Left colon (tissue), 2 donors: Measurements from ENCODE around the gene TSPAN31. TPM values are rescaled to one million over a fixed set of nuclear protein-coding genes. Genes with fewer than 3 reads are reported as not detected.

Source experiments
- microRNA-seq, 2 donors: library from miRNA; unstranded; fragments of <30 nt; microRNA quantifications; one replicate each; pipeline versions ENCODE4 v1.1.0 to v1.2.0, GENCODE V29; 2020
- total RNA-seq, 2 donors: library from RNA; stranded (reverse); fragmentation: NEBNext Ultra II Directional; extraction: Animal tissue kit (Norgen Biotek cat#: 25700); gene quantifications; one replicate each; pipeline ENCODE4 v1.2.1, GENCODE V29; 2021
- donor health status: DM: no; HTN: no; CAD: no.
- donor health status: DM: yes; HTN: yes; CAD: no.

TSPAN31 gene
- total RNA-seq, 2 donors from 2014 or later, result 28.9 to 40.6 TPM

Small RNA genes lying within 50 kb of the gene (microRNA-seq; reads per million reads assigned to microRNA genes)
- gene MIR6759, result 0 reads per million in 2 donors

Other genes starting within 250 kb of the TSPAN31 start
- 10 to 100 TPM; 19.8 to 20.5 TPM for gene DDIT3, start 224.5 kb upstream of the TSPAN31 start, total RNA-seq
- gene MBD6, start 222.2 kb upstream of the TSPAN31 start, total RNA-seq, result 100 to 1,000 TPM; 104 to 116 TPM
- 100 to 1,000 TPM; 139 to 151 TPM for gene DCTN2, start 197.8 kb upstream of the TSPAN31 start, total RNA-seq
- 1 to 10 TPM in 1 of 2 donors, under 1 TPM in 1; 0.85 to 1.3 TPM for gene KIF5A, start 195.0 kb upstream of the TSPAN31 start, total RNA-seq
- 10 to 100 TPM; 63.5 to 67.9 TPM for gene PIP4K2C, start 153.8 kb upstream of the TSPAN31 start, total RNA-seq
- gene DTX3, start 140.2 kb upstream of the TSPAN31 start, total RNA-seq, result 10 to 100 TPM in 1 of 2 donors, 1 to 10 TPM in 1; 3.7 to 10.2 TPM
- gene ARHGEF25, start 133.6 kb upstream of the TSPAN31 start, total RNA-seq, result 10 to 100 TPM in 1 of 2 donors, 1 to 10 TPM in 1; 3.1 to 14.9 TPM
- gene B4GALNT1, start 111.8 kb upstream of the TSPAN31 start, total RNA-seq, result under 1 TPM; 0.34 to 0.98 TPM
- gene OS9, start 50.9 kb upstream of the TSPAN31 start, total RNA-seq, result 100 to 1,000 TPM; 310 to 322 TPM
- 1 to 10 TPM in 1 of 2 donors, under 1 TPM in 1; 0.92 to 1.5 TPM for gene AGAP2, start 6.3 kb upstream of the TSPAN31 start, total RNA-seq
- 10 to 100 TPM; 38.4 to 46.0 TPM for gene CDK4, start 7.3 kb downstream of the TSPAN31 start, total RNA-seq
- gene MARCHF9, start 10.1 kb downstream of the TSPAN31 start, total RNA-seq, result 10 to 100 TPM; 12.2 to 13.1 TPM
- gene CYP27B1, start 22.0 kb downstream of the TSPAN31 start, total RNA-seq, result 1 to 10 TPM in 1 of 2 donors, under 1 TPM in 1; 0.87 to 1.7 TPM
- 10 to 100 TPM in 1 of 2 donors, 1 to 10 TPM in 1; 9.3 to 11.6 TPM for gene METTL1, start 27.1 kb downstream of the TSPAN31 start, total RNA-seq
- 1 to 10 TPM; 4.8 to 6.8 TPM for gene EEF1AKMT3, start 27.6 kb downstream of the TSPAN31 start, total RNA-seq
- gene TSFM, start 37.7 kb downstream of the TSPAN31 start, total RNA-seq, result 10 to 100 TPM; 25.3 to 31.8 TPM
- gene AVIL, start 73.7 kb downstream of the TSPAN31 start, total RNA-seq, result 1 to 10 TPM; 7.5 to 7.7 TPM
- gene CTDSP2, start 101.7 kb downstream of the TSPAN31 start, total RNA-seq, result 100 to 1,000 TPM; 152 to 254 TPM
- gene ATP23, start 196.5 kb downstream of the TSPAN31 start, total RNA-seq, result 10 to 100 TPM; 13.9 to 16.1 TPM